Gastroesophageal sphincter (tissue), 4 donors: ENCODE measurements around the gene IRAK4. TPM values are rescaled to one million over a fixed set of nuclear protein-coding genes. Genes with fewer than 3 reads are reported as not detected.

ENCODE experiments used
- ATAC-seq: fragments of 150-250 bp; one replicate; pipeline ENCODE4 v1.9.1; 2016; ENCODE audit warnings: mild to moderate bottlenecking, moderate library complexity
- H3K27ac ChIP-seq, 4 donors: fragments of 200-600 bp; sonication (generic) in 3 of 4; 1 replicate in 3 of 4; 2 replicates in 1 of 4; pipeline ENCODE4 v1.5.1; 2016 to 2019
- H3K27me3 ChIP-seq: fragments of 200-600 bp; sonication (generic); one replicate; pipeline ENCODE4 v1.5.1; 2019
- H3K36me3 ChIP-seq, 2 donors: fragments of 200-600 bp; sonication (generic); one replicate each; pipeline ENCODE4 v1.5.1; 2019; ENCODE audit warnings: control low read depth in 1 of 2
- H3K4me1 ChIP-seq, 3 donors: fragments of 200-600 bp; sonication (generic); 1 replicate in 2 of 3; 2 replicates in 1 of 3; pipeline ENCODE4 v1.5.1; 2016 to 2019; ENCODE audit warnings: control low read depth in 2 of 3
- H3K4me3 ChIP-seq, 2 donors: fragments of 200-600 bp; sonication (generic); one replicate each; pipeline ENCODE4 v1.5.1; 2019; ENCODE audit warnings: mild to moderate bottlenecking in 1 of 2, moderate library complexity in 1 of 2
- H3K9me3 ChIP-seq, 3 donors: fragments of 200-600 bp; sonication (generic); one replicate each; pipeline ENCODE4 v1.5.1; 2017 to 2019; ENCODE audit warnings: control low read depth in 2 of 3
- EP300 ChIP-seq: sonication (generic); formaldehyde crosslinking; IDR thresholded peaks from one replicate; pipeline ENCODE4 v1.6.1; 2017; ENCODE audit warnings: antibody characterized with exemption, mild to moderate bottlenecking
- POLR2A ChIP-seq, 2 donors: fragments of 450-650 bp; IDR thresholded peaks; one replicate each; pipeline ENCODE4 v1.6.1; 2017; ENCODE audit warnings: antibody characterized with exemption in 2 of 2, mild to moderate bottlenecking in 2 of 2, moderate library complexity in 1 of 2
- POLR2AphosphoS5 ChIP-seq: sonication (generic); formaldehyde crosslinking; IDR thresholded peaks from one replicate; pipeline ENCODE4 v1.6.1; 2017; ENCODE audit warnings: antibody characterized with exemption
- WGBS, 2 donors: methylation state at CpG; one replicate each; pipeline ENCODE4 v1.1.5; 2018; ENCODE audit warnings: low coverage in 1 of 2; 5-methylcytosine and 5-hydroxymethylcytosine counted together
- total RNA-seq, 4 donors: library from RNA; depleted of rRNA; stranded (reverse); fragments of >200 nt; gene quantifications; one replicate each; pipeline ENCODE4 v1.1.0, GENCODE V29; 2016
- TF ChIP-seq, protein P1 (sequence below), 4 experiments: fragments of 200-600 bp in 2 of 4; fragments of 450-650 bp in 2 of 4; sonication (generic) in 1 of 4; IDR thresholded peaks; one replicate each; pipeline ENCODE4 v1.5.1; 2017 to 2019; ENCODE audit warnings: antibody characterized with exemption in 4 of 4, mild to moderate bottlenecking in 2 of 4, moderate library complexity in 2 of 4

Gene IRAK4
- total RNA-seq, 4 donors from 2014 or later: 15.3 to 36.6 (median 20.0) TPM

DNA sequence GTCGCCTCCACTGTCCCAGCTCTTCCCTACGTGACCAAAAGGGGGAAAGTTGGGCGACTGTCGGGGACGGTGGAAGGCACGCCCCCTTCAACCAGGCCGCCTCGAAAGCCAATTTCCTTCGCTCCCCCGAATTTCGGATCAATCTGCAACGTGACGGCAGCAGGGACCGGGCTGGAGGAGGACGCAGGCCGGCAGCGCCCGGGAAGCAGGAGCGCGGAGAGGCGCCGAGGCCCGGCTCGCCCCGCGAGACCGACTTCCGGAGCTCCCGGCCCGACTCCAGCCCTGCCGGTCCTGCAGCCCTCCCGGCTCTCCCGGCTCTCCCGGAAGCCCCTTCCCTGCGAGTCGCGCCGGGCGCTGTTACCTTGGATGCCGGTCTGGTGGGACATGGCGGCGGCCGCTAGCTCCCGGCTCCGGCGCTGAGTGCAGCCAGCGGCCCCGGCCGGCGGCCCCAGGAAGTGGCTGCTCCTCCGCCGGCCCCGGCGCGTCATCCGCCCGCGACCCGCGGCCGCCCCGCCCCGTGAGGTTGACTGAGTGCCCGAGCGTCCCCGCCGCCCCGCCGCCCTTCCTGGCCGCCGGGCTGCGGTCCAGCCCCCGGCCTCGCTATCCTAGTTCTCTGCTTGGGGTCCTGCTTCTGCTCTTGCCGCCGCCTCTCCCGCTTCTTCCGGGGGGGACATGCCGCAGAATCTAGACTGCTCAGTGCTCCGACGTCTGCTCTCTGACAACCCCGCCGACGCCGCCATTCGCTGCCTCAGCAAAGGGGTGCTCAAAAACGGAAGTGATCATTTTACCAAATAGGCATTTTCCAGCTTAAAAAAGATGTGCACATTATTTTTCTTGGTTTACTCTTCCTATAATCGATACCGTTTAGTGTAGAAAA is 47.3 kb downstream of the IRAK4 start, which contains the start of gene TWF1:
Gene TWF1, minus strand, starts transcription at position 458 of the 877 bp plus-strand sequence. Its CDS starts 72 bp downstream, at position 386.
- H3K27ac ChIP-seq: peak within 1 kb of the TSS; percentile 94 to 99 (median 96)
- TF ChIP-seq, protein P1, sequence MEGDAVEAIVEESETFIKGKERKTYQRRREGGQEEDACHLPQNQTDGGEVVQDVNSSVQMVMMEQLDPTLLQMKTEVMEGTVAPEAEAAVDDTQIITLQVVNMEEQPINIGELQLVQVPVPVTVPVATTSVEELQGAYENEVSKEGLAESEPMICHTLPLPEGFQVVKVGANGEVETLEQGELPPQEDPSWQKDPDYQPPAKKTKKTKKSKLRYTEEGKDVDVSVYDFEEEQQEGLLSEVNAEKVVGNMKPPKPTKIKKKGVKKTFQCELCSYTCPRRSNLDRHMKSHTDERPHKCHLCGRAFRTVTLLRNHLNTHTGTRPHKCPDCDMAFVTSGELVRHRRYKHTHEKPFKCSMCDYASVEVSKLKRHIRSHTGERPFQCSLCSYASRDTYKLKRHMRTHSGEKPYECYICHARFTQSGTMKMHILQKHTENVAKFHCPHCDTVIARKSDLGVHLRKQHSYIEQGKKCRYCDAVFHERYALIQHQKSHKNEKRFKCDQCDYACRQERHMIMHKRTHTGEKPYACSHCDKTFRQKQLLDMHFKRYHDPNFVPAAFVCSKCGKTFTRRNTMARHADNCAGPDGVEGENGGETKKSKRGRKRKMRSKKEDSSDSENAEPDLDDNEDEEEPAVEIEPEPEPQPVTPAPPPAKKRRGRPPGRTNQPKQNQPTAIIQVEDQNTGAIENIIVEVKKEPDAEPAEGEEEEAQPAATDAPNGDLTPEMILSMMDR (IDR thresholded peaks at IDR 0.05): peak in 3 of 4 experiments; percentile 1 to 36 (median 19)
- TF ChIP-seq POLR2AphosphoS5: peak; percentile 61
- TF ChIP-seq EP300: no peak
- peak; percentile 86 to 89 for TF ChIP-seq POLR2A (IDR thresholded peaks at IDR 0.05)
- peaks cover 0 to 36% (median 6%) of the 10 kb centered on the region in 3 donors for H3K4me1 ChIP-seq
- H3K9me3 ChIP-seq: no peaks in the 10 kb centered on the region
- H3K27me3 ChIP-seq: no peaks in the 10 kb centered on the region
- H3K36me3 ChIP-seq: peaks cover 0 to 14% of the 10 kb centered on the region in 2 donors
- ATAC-seq: peak; percentile 100
- peak within 1 kb of the TSS; percentile 83 to 100 for H3K4me3 ChIP-seq
- 0 to 2% methylated on average over 16 to 21 of the region's 89 CpGs for WGBS, 2 donors

DNA sequence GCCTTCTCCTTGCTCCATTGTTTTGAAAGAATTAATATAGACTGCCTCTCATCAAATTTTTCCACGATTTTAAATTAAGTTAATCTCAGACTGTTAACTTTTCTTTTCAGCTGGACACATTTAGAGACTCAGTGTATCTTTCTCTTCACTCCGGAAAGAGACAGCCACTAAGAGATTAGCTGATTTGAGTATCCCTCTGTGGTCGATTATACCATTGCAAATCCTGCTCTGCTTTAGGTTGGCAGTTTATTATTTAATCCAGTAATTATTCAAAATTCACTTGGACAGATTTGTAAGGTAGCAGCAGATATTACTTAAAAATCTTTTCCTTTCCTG is 48.0 kb downstream of the IRAK4 start:
- WGBS, 2 donors: 0 to 4% methylated on average over 3 of the region's 3 CpGs
- peaks cover 0 to 9% of the 10 kb centered on the region in 2 donors for H3K36me3 ChIP-seq
- peak overlapping the region; percentile 83 to 100 for H3K4me3 ChIP-seq
- H3K27ac ChIP-seq: peak overlapping the region; percentile 94 to 99 (median 96)
- ATAC-seq: no peak
- H3K27me3 ChIP-seq: no peaks in the 10 kb centered on the region
- no peaks in the 10 kb centered on the region for H3K9me3 ChIP-seq
- H3K4me1 ChIP-seq: peaks cover 0 to 36% (median 6%) of the 10 kb centered on the region in 3 donors
- TF ChIP-seq POLR2AphosphoS5 (no peak), EP300 (no peak), POLR2A (IDR thresholded peaks at IDR 0.05) (no peak)
- TF ChIP-seq, protein P1 (IDR thresholded peaks at IDR 0.05): no peak

DNA sequence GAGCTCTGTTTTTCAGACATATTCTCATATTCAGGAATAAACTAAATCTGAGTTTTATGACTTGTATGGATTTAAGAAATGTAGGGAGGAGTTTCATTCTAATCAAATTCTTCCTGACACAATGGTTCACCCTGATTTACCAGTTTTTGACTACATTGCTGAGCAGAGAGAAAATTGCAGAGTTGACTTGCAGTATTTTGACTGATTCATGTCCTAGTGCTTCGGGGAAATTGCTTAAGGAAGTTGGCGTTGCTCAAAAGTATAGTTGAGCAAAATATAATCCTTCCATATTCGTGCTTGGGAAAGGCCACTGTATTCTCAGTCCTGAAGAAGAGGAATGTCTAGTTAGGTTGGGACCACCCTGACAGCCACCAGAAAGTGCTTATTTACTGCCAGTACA is 48.6 kb downstream of the IRAK4 start:
- peaks cover 0 to 36% (median 6%) of the 10 kb centered on the region in 3 donors for H3K4me1 ChIP-seq
- TF ChIP-seq EP300 (no peak), POLR2AphosphoS5 (no peak), POLR2A (IDR thresholded peaks at IDR 0.05) (no peak)
- TF ChIP-seq, protein P1 (IDR thresholded peaks at IDR 0.05): no peak
- WGBS, 2 donors: 76 to 89% methylated on average over 3 of the region's 3 CpGs
- no peak overlapping the region for H3K4me3 ChIP-seq
- H3K9me3 ChIP-seq: no peaks in the 10 kb centered on the region
- H3K27ac ChIP-seq: no peak overlapping the region
- peaks cover 0 to 6% of the 10 kb centered on the region in 2 donors for H3K36me3 ChIP-seq
- no peaks in the 10 kb centered on the region for H3K27me3 ChIP-seq
- no peak for ATAC-seq

DNA sequence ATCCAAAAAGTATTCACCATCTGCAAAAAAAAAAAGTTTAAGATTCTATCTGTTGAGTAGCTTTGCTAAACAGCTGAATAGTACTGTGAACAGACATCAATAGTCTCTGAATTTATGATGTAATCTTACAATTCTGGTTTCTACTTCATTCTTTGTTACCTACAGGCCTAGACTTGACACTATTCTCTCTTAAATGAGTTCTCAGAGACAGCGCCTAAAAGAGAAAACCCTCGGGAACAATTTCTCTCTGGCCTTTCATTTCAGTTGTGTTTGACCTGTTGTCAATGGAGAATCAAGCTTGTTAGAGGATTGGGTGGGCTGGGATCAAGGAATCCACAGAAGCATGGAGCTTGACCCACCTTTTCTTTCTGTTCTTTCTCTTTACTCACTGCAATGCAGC is 53.3 kb downstream of the IRAK4 start:
- H3K27me3 ChIP-seq: no peaks in the 10 kb centered on the region
- ATAC-seq: no peak
- 50 to 88% methylated on average over 1 to 2 of the region's 2 CpGs for WGBS, 2 donors

More for the DNA sequence above, 53.3 kb downstream of the IRAK4 start:
- Histone ChIP-seq H3K4me1 (peaks cover 0 to under 1% (median 0%) of the 10 kb centered on the region in 3 donors), H3K9me3 (no peaks in the 10 kb centered on the region), H3K27ac (no peak overlapping the region), H3K36me3 (no peaks in the 10 kb centered on the region), H3K4me3 (no peak overlapping the region)
- TF ChIP-seq EP300: no peak
- no peak for TF ChIP-seq POLR2AphosphoS5
- TF ChIP-seq, protein P1 (IDR thresholded peaks at IDR 0.05): no peak
- no peak for TF ChIP-seq POLR2A (IDR thresholded peaks at IDR 0.05)
